ENCODE measurements around the gene BOC.
A peak's percentile ranks its signal among the peaks of the same experiment; 100 is the strongest.

Gene BOC

GRCh38 chr3:113287111-113287802, 75.9 kb downstream of the BOC start:
- no peak for DNase-seq (ENCODE audit: low read depth)

GRCh38 chr3:113287803-113288648, 76.7 kb downstream of the BOC start:
- DNase-seq (ENCODE audit: low read depth): peak; percentile 29

DNA sequence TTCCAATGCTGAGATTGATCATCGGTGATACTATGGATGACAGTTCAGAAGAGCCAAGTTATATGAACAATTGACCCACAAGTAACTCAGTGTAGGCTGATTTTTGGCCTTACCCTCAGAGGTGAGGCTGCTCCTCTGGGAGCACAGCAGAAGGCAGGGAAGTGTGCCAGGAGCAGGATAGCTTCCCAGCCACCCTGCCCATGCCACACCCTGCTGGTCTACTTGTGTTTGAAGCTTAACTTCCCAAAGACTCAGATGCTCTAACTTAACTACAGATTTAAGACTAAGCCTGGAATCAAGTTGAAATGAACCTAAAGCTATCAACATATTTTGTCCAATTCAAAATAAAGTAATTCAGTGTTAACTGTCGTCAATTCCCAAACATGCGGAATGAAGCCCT, 77.5 kb downstream of the BOC start:
- no peak for DNase-seq (ENCODE audit: low read depth)

- no peak for DNase-seq (ENCODE audit: low read depth)
Measured at GRCh38 chr3:113291572-113291971, 80.2 kb downstream of the BOC start.

DNA sequence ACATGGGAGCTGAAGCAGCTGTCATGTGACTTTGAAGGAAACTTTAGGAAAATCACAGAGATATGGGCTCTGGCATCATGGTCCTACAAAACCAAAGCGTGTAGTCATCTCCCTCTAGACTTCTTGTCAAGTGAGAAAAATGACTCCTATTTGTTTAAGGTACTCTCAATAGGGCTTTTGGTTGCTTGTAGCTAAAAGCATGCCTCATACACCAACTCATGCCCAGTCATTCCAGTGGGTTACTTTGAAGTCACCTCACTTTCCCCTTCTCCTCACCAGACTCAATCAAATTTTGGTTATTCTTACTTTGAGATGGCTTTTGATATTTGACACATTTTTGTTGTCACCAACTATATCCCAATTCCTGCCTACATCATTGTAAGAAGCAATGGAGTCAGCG, 81.6 kb downstream of the BOC start:
- DNase-seq (ENCODE audit: low read depth): no peak

- DNase-seq (ENCODE audit: low read depth): no peak
Measured at GRCh38 chr3:113293348-113293747, 82.0 kb downstream of the BOC start.

DNA sequence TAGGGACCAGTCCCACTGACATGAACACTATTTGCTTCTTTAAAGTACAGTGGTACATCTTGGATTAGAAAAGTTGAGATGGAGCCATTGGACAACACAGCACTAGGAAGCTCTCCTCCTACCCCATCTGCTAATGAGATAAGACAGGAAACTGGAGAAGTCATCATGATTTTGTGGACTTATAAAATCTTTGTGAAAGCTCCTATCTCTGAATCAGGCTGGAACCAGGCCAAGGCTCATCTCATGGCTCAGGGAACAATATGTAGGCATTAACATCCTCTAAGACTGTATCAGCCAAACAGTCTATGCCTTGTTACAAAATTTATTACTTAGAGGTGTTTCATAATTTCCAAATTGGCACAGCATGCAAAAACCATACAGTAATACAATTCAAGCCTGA, 84.1 kb downstream of the BOC start:
- DNase-seq (ENCODE audit: low read depth): no peak

DNA sequence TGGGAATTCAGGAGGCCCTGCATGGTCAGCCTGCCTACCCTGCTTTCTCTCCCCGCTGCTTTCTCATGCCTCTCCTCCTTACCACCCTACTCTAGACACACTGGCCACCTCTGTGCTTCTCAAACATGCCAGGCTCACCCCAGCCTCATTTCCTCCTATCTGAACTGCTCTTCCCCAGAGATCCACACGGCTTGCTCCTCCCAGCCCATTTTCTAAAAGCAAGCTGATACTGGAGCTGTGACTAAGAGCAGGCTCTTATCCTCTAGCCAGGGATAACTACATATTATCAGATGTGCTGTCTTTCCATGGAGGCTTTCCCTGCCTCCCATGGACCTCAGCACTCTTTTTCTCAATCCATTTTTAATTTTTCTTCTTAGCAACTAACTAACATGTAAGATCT, 85.9 kb downstream of the BOC start:
- no peak for DNase-seq (ENCODE audit: low read depth)

DNA sequence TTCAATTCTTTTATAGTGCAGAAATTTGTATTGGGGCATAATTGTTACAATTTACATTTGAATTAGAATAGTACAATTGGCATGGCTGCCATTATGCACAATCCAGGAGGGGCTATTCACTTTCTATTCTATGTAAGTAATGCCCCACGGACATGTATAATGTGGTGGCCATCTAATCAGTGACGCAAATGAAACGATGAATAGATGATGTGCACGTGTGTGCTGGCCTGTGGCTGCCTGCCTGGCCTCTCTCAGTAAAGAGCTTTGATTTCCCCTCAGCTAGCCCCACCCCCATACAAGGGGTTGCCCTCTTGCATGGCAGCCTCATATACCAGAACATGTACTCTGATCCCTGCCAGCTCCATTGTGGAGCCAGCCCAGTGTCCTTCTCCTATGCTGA, 86.5 kb downstream of the BOC start:
- no peak for DNase-seq (ENCODE audit: low read depth)

- DNase-seq (ENCODE audit: low read depth): no peak
Measured at GRCh38 chr3:113300596-113300995, 89.2 kb downstream of the BOC start.

GRCh38 chr3:113304102-113304501, 92.7 kb downstream of the BOC start:
- no peak for DNase-seq (ENCODE audit: low read depth)

DNA sequence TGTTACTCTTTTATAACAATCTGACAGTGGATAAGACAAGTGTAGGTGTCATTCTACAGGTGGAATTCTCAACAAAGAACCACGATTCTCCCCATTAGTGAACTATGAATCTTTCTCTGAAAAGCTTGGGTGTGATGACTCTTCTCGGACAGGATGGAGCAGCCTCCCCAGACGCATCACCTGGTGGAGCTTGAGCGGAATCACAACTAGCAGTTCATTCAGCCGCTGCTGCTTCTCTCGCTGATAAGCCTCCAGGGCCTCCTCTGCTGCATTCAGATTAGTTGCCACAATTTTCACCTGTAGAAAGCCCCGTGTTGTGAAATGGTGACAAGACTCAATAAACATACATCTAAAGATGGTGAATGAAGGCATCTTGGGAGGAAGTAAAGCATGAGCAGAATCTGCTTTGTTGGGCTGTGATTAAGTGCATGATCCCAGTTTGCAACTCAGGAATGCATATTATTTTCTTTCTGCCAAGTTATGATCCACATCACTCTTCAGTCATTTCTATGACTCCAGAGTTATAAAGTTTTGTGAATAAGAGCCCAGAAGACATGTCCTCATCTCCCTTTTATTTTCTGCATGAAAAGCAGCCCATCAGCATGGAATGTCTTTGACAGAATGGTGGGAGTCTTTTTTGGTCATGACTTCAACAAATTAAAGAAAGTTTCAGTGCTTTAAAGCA, 93.6 kb downstream of the BOC start:
- DNase-seq (ENCODE audit: low read depth): no peak

DNA sequence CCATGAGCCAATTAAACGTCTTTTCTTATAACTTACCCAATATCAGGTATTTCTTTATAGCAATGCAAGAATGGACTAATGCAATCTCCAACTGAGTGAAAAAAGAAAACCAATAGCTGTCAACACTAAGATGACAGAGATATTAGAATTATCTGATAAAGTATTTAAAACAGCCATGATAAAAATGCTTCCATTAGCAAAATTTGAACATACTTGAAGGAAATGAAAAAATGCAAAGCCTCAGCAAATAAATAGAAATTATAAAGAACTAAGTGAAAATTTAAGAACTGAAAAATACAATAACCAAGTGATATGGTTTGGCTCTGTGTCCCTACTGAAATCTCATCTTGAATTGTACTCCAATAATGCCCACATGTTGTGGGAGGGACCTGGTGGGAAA, 99.6 kb downstream of the BOC start:
- no peak for DNase-seq (ENCODE audit: low read depth)

- no peak for DNase-seq (ENCODE audit: low read depth)
Measured at GRCh38 chr3:113312416-113312815, 101.1 kb downstream of the BOC start.

GRCh38 chr3:113314923-113315322, 103.6 kb downstream of the BOC start:
- no peak for DNase-seq (ENCODE audit: low read depth)

DNA sequence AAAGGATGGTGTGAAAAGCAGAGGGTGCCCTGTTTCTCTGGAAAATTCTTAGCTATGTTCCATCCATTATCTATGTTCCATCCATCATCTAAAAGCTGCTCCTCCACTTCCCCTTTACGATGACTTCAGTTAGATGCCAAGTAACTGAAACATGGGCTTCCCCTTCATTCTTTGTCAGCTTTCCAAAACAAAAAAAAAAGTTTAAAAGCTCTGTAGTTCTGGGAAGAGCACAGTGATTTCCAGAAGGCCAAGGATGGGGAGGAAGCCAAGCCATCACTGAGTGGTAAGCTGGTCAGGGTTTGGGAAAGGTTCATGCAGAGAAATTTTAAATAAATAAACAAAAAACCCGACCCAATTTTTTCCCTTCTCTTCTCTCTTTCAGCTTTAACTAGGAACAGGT, 118.4 kb downstream of the BOC start:
- DNase-seq (ENCODE audit: low read depth): no peak

DNA sequence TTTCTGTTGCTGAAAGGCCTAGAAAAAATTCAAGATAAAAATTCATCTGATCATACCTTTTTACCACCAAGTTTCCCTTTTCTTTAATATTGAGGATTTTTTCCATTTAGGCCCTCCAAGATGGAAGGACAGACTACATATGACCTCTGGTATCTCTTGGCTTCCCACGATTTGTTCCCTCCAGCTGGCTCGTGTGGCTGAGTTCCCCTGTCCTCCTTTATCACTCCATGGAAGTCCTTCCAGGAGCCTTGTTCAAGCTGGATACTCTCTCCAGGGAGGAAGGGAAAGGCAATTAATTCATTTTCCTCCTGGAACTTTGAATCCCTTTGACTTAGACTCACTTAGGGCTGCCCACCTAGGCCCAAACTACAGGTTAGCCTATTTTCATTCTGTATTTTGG, 119.4 kb downstream of the BOC start:
- no peak for DNase-seq (ENCODE audit: low read depth)

- no peak for DNase-seq (ENCODE audit: low read depth)
Measured at GRCh38 chr3:113331187-113331586, 119.8 kb downstream of the BOC start.

All from CMK (cell line).